Measurements from ENCODE around the gene LEF1. TPM values are rescaled to one million over a fixed set of nuclear protein-coding genes. Genes with fewer than 3 reads are reported as not detected.

LEF1 gene
- total RNA-seq: 1 to 10 TPM; 4.1 to 7.1 TPM
- 10 to 100 TPM; 28.2 to 49.4 (median 41.3) TPM for polyA plus RNA-seq (ENCODE audit: insufficient read length in 6 of 6)
- long read RNA-seq, donor 1, partial matches to known transcripts: 5 of 8 reads
- long read RNA-seq, donor 1, other reads (novel, unspliced or antisense): 0 of 8 reads
- long read RNA-seq, donor 2, partial matches to known transcripts: 5 of 13 reads
- long read RNA-seq, donor 2, other reads (novel, unspliced or antisense): 0 of 13 reads
- long read RNA-seq, donor 3, partial matches to known transcripts: 0 of 6 reads
- long read RNA-seq, donor 3, other reads (novel, unspliced or antisense): 0 of 6 reads
- long read RNA-seq, donor 4: 0 reads
- long read RNA-seq, donor 5, partial matches to known transcripts: 0 of 2 reads
- long read RNA-seq, donor 5, other reads (novel, unspliced or antisense): 0 of 2 reads
- long read RNA-seq, donor 6, partial matches to known transcripts: 0 of 2 reads
- long read RNA-seq, donor 6, other reads (novel, unspliced or antisense): 0 of 2 reads
- long read RNA-seq, donor 7, partial matches to known transcripts: 0 of 1 reads
- long read RNA-seq, donor 7, other reads (novel, unspliced or antisense): 0 of 1 reads
- long read RNA-seq, donor 8, partial matches to known transcripts: 0 of 2 reads
- long read RNA-seq, donor 8, other reads (novel, unspliced or antisense): 0 of 2 reads
- long read RNA-seq, donor 9: 0 reads
- long read RNA-seq, donor 10: 0 reads
- long read RNA-seq, donor 11, partial matches to known transcripts: 0 of 3 reads
- long read RNA-seq, donor 11, other reads (novel, unspliced or antisense): 0 of 3 reads
- long read RNA-seq, donor 12, partial matches to known transcripts: 0 of 3 reads
- long read RNA-seq, donor 12, other reads (novel, unspliced or antisense): 0 of 3 reads

DNA sequence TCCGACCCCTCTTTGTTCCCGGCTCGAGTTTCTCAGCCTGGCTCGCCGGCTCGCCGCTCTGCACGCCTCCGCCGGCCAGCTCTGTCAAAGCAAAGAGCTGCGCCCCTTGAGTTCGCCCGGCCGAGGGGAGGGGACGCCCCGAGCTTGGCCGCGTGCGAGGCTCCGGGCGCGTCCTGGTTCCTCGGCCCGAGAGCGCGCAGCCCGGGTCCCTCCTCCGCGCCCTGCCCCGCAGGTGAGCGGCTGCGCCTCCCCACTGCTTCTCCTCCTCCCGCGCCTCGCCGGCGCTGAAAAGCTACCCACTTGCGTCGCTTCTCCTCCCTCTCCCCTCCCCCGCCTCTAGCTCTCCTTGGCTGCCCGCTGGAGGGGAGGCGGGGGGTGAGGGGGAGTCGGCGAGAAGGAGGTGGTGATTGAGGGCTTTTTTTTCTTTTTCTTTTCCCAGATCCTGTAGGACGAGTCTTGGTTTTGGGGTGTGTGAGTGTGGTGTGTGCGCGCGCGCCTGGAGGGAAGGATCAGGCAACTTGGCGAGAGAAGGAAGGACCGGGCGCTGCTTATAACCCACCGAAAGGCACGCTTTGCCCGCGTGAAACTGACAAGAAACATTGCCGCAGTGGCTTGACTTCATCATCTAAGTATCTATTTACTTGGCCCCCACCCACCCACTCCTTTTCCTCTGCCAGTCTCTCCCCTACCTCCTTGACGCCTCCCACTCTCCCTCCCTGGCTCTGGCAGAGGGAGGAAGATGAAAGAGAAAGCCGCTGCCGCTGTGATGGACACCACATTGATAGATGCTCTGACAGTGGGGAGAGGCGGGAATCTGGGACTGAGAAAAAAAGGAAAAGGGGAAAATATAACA is at the start of gene LEF1:
TSS of gene LEF1 (minus strand) at position 262 of the 853 bp plus-strand sequence. CDS start 1,165 bp downstream, outside the sequence.
- intact Hi-C loops (cut with DNase I): no loop called here
- H3K27me3 ChIP-seq: peaks cover 81 to 100% of the 10 kb centered on the region in 2 donors
- peak within 1 kb of the TSS in 1 of 2 donors; percentile 48 for H3K27ac ChIP-seq
- DNase-seq: peak in 3 of 4 donors; percentile 70 to 83 (median 75)
- H3K9me3 ChIP-seq: no peaks in the 10 kb centered on the region
- H3K4me1 ChIP-seq: peaks cover 18 to 47% of the 10 kb centered on the region in 2 donors
- no peak for TF ChIP-seq CTCF (IDR thresholded peaks at IDR 0.05)
- ATAC-seq: peak; percentile 56
- peak within 1 kb of the TSS; percentile 45 to 49 for H3K4me3 ChIP-seq
- no peaks in the 10 kb centered on the region for H3K36me3 ChIP-seq

DNA sequence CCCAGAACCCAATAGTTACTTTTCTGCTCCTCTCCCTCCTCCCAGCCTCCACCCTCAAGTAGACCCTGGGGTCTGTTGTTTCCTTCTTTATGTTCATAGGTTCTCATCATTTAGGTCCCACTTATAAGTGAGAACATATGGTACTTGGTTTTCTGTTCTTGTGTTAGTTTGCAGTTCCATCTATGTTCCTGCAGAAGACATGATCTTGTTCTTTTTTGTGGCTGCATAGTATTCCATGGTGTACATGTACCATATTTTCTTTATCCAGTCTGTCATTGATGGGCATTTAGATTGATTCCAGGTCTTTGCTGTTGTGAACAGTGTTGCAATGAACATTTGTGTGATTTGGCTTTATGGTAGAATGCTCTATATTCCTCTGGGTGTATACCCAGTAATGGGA is 47.8 kb upstream of the LEF1 start:
- TF ChIP-seq CTCF (IDR thresholded peaks at IDR 0.05): no peak
- H3K4me3 ChIP-seq: no peak overlapping the region
- DNase-seq: no peak
- H3K9me3 ChIP-seq: no peaks in the 10 kb centered on the region
- ATAC-seq: no peak
- H3K4me1 ChIP-seq: no peaks in the 10 kb centered on the region
- no peak overlapping the region for H3K27ac ChIP-seq
- no peaks in the 10 kb centered on the region for H3K27me3 ChIP-seq
- H3K36me3 ChIP-seq: no peaks in the 10 kb centered on the region
- intact Hi-C loops (cut with DNase I): no loop called here

DNA sequence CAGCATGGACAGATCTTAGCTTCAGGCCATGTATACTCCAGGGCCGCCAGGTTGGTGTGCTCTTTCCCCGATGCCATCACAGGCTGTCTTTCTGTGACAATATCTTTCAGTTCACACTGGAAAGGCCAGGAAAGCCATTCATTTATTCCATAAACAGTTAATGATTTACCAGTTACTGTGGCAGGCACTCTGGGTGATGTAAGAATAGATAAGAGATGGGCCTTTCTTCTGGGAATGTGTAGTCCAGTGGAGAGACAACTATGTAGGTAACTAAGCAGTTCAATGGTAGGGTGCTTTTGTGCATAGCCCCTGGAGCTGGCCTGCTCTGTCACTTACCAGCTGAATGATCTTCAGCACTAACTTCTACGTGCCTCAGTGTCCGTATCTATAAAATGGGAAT is 46.3 kb upstream of the LEF1 start:
- H3K4me3 ChIP-seq: no peak overlapping the region
- no peaks in the 10 kb centered on the region for H3K36me3 ChIP-seq
- intact Hi-C loops (cut with DNase I): no loop called here
- no peak for TF ChIP-seq CTCF (IDR thresholded peaks at IDR 0.05)
- H3K9me3 ChIP-seq: no peaks in the 10 kb centered on the region
- no peaks in the 10 kb centered on the region for H3K4me1 ChIP-seq
- ATAC-seq (no peak), DNase-seq (no peak)
- H3K27ac ChIP-seq: no peak overlapping the region
- no peaks in the 10 kb centered on the region for H3K27me3 ChIP-seq

GRCh38 chr4:108213723-108214122 is 45.0 kb upstream of the LEF1 start:
- intact Hi-C loops (cut with DNase I): no loop called here
- Histone ChIP-seq H3K36me3 (no peaks in the 10 kb centered on the region), H3K4me3 (no peak overlapping the region), H3K27me3 (no peaks in the 10 kb centered on the region), H3K27ac (no peak overlapping the region), H3K4me1 (no peaks in the 10 kb centered on the region), H3K9me3 (no peaks in the 10 kb centered on the region)
- no peak for ATAC-seq
- DNase-seq: no peak
- no peak for TF ChIP-seq CTCF (IDR thresholded peaks at IDR 0.05)

Data from left lung (tissue), 14 donors.